ENCODE results near the gene SPECC1L. TPM values are rescaled to one million over a fixed set of nuclear protein-coding genes. Genes with fewer than 3 reads are reported as not detected.

The SPECC1L gene
- total and polyA plus RNA-seq, 2 of the 8 experiments (the other 6 are each of a cell fraction or from before 2014, with no cell fraction given), result 15.7 to 61.6 TPM

DNA sequence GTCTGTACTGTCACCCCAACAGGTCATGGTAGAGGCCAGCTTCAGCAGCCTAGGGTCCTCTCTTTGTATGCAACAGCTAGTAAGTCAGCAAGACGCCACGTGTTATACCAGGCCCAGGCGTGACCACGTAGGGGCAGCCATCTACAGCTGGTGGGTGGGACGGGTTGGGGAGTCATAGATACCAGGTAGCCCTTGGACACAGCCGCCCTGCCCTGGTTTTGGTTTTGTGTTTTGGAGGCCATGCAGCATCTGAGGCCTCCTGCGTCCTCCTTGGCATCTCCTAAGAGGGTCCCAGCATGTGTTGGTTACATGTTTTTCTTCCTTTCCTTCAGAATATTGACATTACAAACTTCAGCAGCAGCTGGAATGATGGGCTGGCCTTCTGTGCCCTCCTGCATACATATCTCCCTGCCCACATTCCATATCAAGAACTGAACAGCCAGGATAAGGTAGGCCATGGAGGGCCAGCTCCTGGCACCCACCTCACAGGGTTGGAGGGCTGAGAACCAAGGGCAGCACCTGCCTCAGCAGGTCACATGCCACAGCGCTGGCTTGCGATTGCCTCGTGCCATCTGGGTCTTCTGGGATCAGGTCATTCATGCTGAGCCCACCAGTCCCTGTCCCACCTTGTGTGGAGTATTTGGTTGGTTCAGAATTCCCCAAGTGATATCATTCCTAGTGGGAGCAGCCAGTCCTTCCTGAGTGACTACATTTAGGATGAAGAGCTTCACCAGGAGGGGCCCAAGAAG lies 140.8 kb downstream of the SPECC1L start (continued):
- TF ChIP-seq RAD21 (IDR thresholded peaks at IDR 0.05 in 1 of 2, conservative IDR thresholded peaks at IDR 0.05 in 1 of 2; ENCODE audit: low read depth in 2 of 2, low read length in 2 of 2), result no peak
- no peak for TF ChIP-seq JUND (IDR thresholded peaks at IDR 0.05; ENCODE audit: low read length)
- TF ChIP-seq TBP (IDR thresholded peaks at IDR 0.05; ENCODE audit: low read depth, low read length), result no peak
- TF ChIP-seq SUZ12 (IDR thresholded peaks at IDR 0.05; ENCODE audit: low read length), result no peak
- TF ChIP-seq RXRA (IDR thresholded peaks at IDR 0.05; ENCODE audit: insufficient read depth, low read depth, low read length), result no peak
